ENCODE data around the gene PFDN1.
"Not testable (repeated sequence)": the region's sequence is repeated elsewhere in the genome, so short reads cannot be mapped to it uniquely, and the experiment has no call there.

Gene PFDN1

GRCh38 chr5:140208065-140208464, 94.8 kb downstream of the PFDN1 start:
- DNase-seq (ENCODE audit: low spot score): no peak

GRCh38 chr5:140207250-140207964, 95.5 kb downstream of the PFDN1 start:
- no peak for DNase-seq (ENCODE audit: low spot score)
- TF ChIP-seq CTCF (IDR thresholded peaks at IDR 0.05; ENCODE audit: extremely low read depth, insufficient read depth, missing control alignments): no peak
- in situ Hi-C loops (cut with MboI; ENCODE audit: low pct_unique_long_range_greater_than_20kb, low sequenced_read_pairs, unreplicated experiment): no loop called here

More at GRCh38 chr5:140208065-140208464, 94.8 kb downstream of the PFDN1 start:
- in situ Hi-C loops (cut with MboI; ENCODE audit: low pct_unique_long_range_greater_than_20kb, low sequenced_read_pairs, unreplicated experiment): no loop called here
- TF ChIP-seq CTCF (IDR thresholded peaks at IDR 0.05; ENCODE audit: extremely low read depth, insufficient read depth, missing control alignments): no peak

- in situ Hi-C loops (cut with MboI; ENCODE audit: low pct_unique_long_range_greater_than_20kb, low sequenced_read_pairs, unreplicated experiment): no loop called here
- TF ChIP-seq CTCF (IDR thresholded peaks at IDR 0.05; ENCODE audit: extremely low read depth, insufficient read depth, missing control alignments): no peak
- DNase-seq (ENCODE audit: low spot score): no peak
Observed at GRCh38 chr5:140205952-140206351, 96.9 kb downstream of the PFDN1 start.

GRCh38 chr5:140205216-140205615, 97.7 kb downstream of the PFDN1 start:
- DNase-seq (ENCODE audit: low spot score): no peak

GRCh38 chr5:140202610-140203009, 100.3 kb downstream of the PFDN1 start:
- in situ Hi-C loops (cut with MboI; ENCODE audit: low pct_unique_long_range_greater_than_20kb, low sequenced_read_pairs, unreplicated experiment): no loop called here
- no peak for TF ChIP-seq CTCF (IDR thresholded peaks at IDR 0.05; ENCODE audit: extremely low read depth, insufficient read depth, missing control alignments)
- DNase-seq (ENCODE audit: low spot score): no peak

More at GRCh38 chr5:140205216-140205615, 97.7 kb downstream of the PFDN1 start:
- in situ Hi-C loops (cut with MboI; ENCODE audit: low pct_unique_long_range_greater_than_20kb, low sequenced_read_pairs, unreplicated experiment): no loop called here
- no peak for TF ChIP-seq CTCF (IDR thresholded peaks at IDR 0.05; ENCODE audit: extremely low read depth, insufficient read depth, missing control alignments)

- no peak for TF ChIP-seq CTCF (IDR thresholded peaks at IDR 0.05; ENCODE audit: extremely low read depth, insufficient read depth, missing control alignments)
- in situ Hi-C loops (cut with MboI; ENCODE audit: low pct_unique_long_range_greater_than_20kb, low sequenced_read_pairs, unreplicated experiment): no loop called here
- no peak for DNase-seq (ENCODE audit: low spot score)
Observed at GRCh38 chr5:140202078-140202477, 100.8 kb downstream of the PFDN1 start.

GRCh38 chr5:140198915-140199314, 104.0 kb downstream of the PFDN1 start:
- DNase-seq (ENCODE audit: low spot score): not testable (repeated sequence)

More at GRCh38 chr5:140198915-140199314, 104.0 kb downstream of the PFDN1 start:
- in situ Hi-C loops (cut with MboI; ENCODE audit: low pct_unique_long_range_greater_than_20kb, low sequenced_read_pairs, unreplicated experiment): not testable (repeated sequence)

All from GM13977 (cell line).